ENCODE data around the gene SLC35F4. TPM values are rescaled to one million over a fixed set of nuclear protein-coding genes. Genes with fewer than 3 reads are reported as not detected.
A peak's percentile ranks its signal among the peaks of the same experiment; 100 is the strongest.

Gene SLC35F4
- total and polyA plus RNA-seq, 2 of the 8 experiments (the other 6 are each of a cell fraction or from before 2014, with no cell fraction given) = not detected

DNA sequence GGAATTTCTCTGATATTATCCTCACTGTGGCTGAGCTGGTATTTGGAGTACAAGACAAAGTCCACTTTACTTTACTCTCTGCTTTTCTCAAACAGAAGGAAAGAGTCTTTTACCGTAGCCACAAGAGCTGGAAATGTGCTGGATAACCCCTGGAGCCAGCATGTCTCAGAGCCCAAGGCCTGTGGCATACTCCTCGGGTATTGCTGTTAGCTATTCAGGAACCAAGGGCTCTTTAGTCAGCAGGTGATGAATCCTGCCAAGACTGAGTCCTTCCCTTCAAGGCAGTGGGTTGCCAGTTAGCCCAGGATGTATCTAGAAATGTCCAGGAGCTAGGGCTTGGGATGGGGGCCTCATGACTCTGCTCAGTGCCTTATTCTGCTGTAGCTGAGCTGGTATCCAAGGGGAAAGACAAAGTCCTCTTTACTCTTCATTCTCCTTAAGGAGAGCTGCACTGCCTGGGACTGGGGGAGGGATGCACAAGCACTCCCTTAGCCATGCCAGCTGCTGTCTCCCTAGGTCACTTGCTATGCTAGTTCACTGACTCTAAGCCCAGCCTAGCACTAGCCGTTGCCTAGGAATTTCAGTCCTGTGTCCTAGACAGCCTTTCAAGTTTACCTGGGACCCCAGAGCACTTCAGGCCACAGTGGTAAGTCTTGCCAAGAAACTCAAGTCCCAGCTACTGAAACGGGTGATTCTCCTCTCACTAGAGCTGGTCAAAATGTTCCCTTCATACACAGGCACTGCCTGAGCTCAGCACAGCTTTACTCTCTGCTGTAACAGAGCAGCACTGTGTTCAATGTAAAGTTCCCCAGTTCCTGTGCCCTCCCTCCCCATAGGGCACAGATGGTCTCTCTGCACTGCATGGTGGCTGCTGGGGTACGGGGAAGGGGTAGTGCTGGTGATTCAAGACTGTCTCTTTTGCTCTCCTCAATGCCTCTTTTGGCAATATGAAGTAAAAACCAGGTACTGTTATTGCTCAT, 136.4 kb downstream of the SLC35F4 start:
- Histone ChIP-seq H2BK120ac (replicated peaks; ENCODE audit: low read depth, low read length) (peak overlapping the region; percentile 75), H3K4ac (replicated peaks; ENCODE audit: insufficient read length, low read depth, low read length) (no peak overlapping the region), H3K9ac (replicated peaks in 1 of 4; ENCODE audit: extremely low read depth in 1 of 4, low read depth in 3 of 4, low read length in 3 of 4) (peak overlapping the region in 1 of 4 experiments; percentile 28; a peak in 1 of 7 replicates), H2AFZ (ENCODE audit: low read length) (peak overlapping the region; percentile 93), H3K27me3 (replicated peaks in 1 of 4; ENCODE audit: control insufficient read depth in 3 of 4, extremely low read depth in 1 of 4, insufficient read depth in 3 of 4, low read length in 3 of 4) (no peaks in the 10 kb centered on the region), H3K4me2 (ENCODE audit: insufficient read depth in 1 of 2, low read depth in 2 of 2, low read length in 2 of 2) (no peak overlapping the region), H2BK5ac (ENCODE audit: low read depth, low read length) (peak overlapping the region; percentile 27; the same call in 1 of the 2 replicates), H3K23ac (ENCODE audit: insufficient read length) (no peak overlapping the region), H3K4me3 (ENCODE audit: extremely low read depth in 1 of 4, insufficient read depth in 2 of 4, low read depth in 3 of 4, low read length in 4 of 4) (no peak overlapping the region), H3K27ac (ENCODE audit: low read depth, low read length) (no peak overlapping the region), H3K14ac (ENCODE audit: insufficient read length) (no peak overlapping the region), H2BK20ac (ENCODE audit: low read length) (peak overlapping the region; percentile 93; the same call in 1 of the 2 replicates), H3K9me3 (ENCODE audit: insufficient read depth in 2 of 2, low read depth in 1 of 2, low read length in 1 of 2) (no peaks in the 10 kb centered on the region), H4K91ac (replicated peaks; ENCODE audit: insufficient read length, low read length) (peak overlapping the region; percentile 79), H4K20me1 (replicated peaks in 1 of 2; ENCODE audit: control insufficient read depth in 1 of 2, insufficient read depth in 2 of 2, low read length in 2 of 2) (no peaks in the 10 kb centered on the region), H3K23me2 (ENCODE audit: low read depth, low read length) (no peaks in the 10 kb centered on the region), H3K79me2 (ENCODE audit: control insufficient read depth in 1 of 2, insufficient read depth in 2 of 2, low read length in 2 of 2) (no peaks in the 10 kb centered on the region), H3K79me1 (ENCODE audit: low read depth, low read length) (no peaks in the 10 kb centered on the region), H2AK5ac (ENCODE audit: low read depth, low read length) (no peak overlapping the region), H3K18ac (ENCODE audit: extremely low read depth, low read length) (peak overlapping the region; percentile 4; the same call in 1 of the 2 replicates), H3K56ac (replicated peaks; ENCODE audit: insufficient read length, low read depth, low read length) (no peak overlapping the region), H3K4me1 (replicated peaks in 1 of 4; ENCODE audit: control insufficient read depth in 3 of 4, insufficient read depth in 4 of 4, low read length in 3 of 4) (peaks cover 4 to 7% (median 5%) of the 10 kb centered on the region in 4 experiments; a peak in 6 of 7 replicates), H4K5ac (ENCODE audit: insufficient read length, low read depth, low read length) (no peak overlapping the region), H2BK12ac (ENCODE audit: low read depth, low read length) (peak overlapping the region; percentile 89; the same call in 1 of the 2 replicates), H2BK15ac (ENCODE audit: low read length) (no peak overlapping the region; the same call in 1 of the 2 replicates), H4K8ac (ENCODE audit: extremely low read depth, insufficient read depth, low read length) (no peak overlapping the region), H3K36me3 (ENCODE audit: control insufficient read depth in 2 of 4, insufficient read depth in 4 of 4, low read length in 3 of 4) (no peaks in the 10 kb centered on the region)
- ChIA-PET POLR2A (ENCODE audit: partially characterized antibody) (no interaction called here), CTCF (ENCODE audit: partially characterized antibody) (interaction anchor here (0.7 to 1.1 kb wide), 3 partner anchors 26 to 142 kb away, joined by 3 to 4 read pairs (median 3); no protein-coding TSS in a partner anchor)
- DNase-seq (ENCODE audit: low read depth in 1 of 2, low spot score in 2 of 2) = no peak
- WGBS, 2 experiments (ENCODE audit: extremely low coverage in 1 of 2, insufficient coverage in 1 of 2, insufficient read length in 1 of 2, insufficient replicate concordance in 2 of 2, low coverage in 1 of 2, low lambda C conversion rate in 2 of 2, missing lambda C conversion rate in 1 of 2) = 85% methylated on average over 5 of the region's 5 CpGs; no CpG with 5 or more reads in 1 of the 2 experiments
- FAIRE-seq = peak; percentile 45
- TF ChIP-seq GTF2F1 (IDR thresholded peaks at IDR 0.05; ENCODE audit: borderline replicate concordance, low read depth, low read length) (no peak), PHF8 (conservative IDR thresholded peaks at IDR 0.05; ENCODE audit: low read depth, low read length) (no peak), POU5F1 (IDR thresholded peaks at IDR 0.05; ENCODE audit: low read depth, low read length) (no peak), RBBP5 (IDR thresholded peaks at IDR 0.05; ENCODE audit: borderline replicate concordance, low read depth, low read length) (no peak), CBX5 (IDR thresholded peaks at IDR 0.05; ENCODE audit: low read depth, low read length) (no peak), SRF (IDR thresholded peaks at IDR 0.05; ENCODE audit: low read depth, low read length) (no peak), NANOG (IDR thresholded peaks at IDR 0.05; ENCODE audit: insufficient read depth, low read depth, low read length, poor library complexity, severe bottlenecking) (no peak), USF2 (IDR thresholded peaks at IDR 0.05; ENCODE audit: low read length) (no peak), SUZ12 (IDR thresholded peaks at IDR 0.05; ENCODE audit: low read length) (no peak), SP2 (IDR thresholded peaks at IDR 0.05; ENCODE audit: low read length) (no peak)
